Endothelial cell of umbilical vein (primary cell): ENCODE data around the gene DGCR8. TPM values are rescaled to one million over a fixed set of nuclear protein-coding genes. Genes with fewer than 3 reads are reported as not detected.

Experiments
- BruUV-seq: library from RNA; stranded (reverse); fragments of 400-500 nt; replicated peaks from 2 replicates; lab custom pipeline; 2021; lab: Mats Ljungman, UMichigan
- CTCF ChIA-PET: fragments of 300-600, 350-600 bp; sonication (Branson Sonifier 250); formaldehyde crosslinking; loops from one replicate; lab custom pipeline; 2021; ENCODE audit warnings: antibody characterized with exemption, inconsistent platforms; lab: Charles Lee
- POLR2A ChIA-PET: fragments of 300-600, 350-600 bp; sonication (Branson Sonifier 250); formaldehyde crosslinking; loops from one replicate; lab custom pipeline; 2021; ENCODE audit warnings: antibody characterized with exemption, inconsistent platforms; lab: Charles Lee
- DNase-seq: peaks from one replicate; pipeline ENCODE4 v3.0.0-alpha.2; 2011; ENCODE audit warnings: low read depth, low spot score
- FAIRE-seq: peaks from 2 replicates; lab custom pipeline; 2011; peaks lifted over from hg19 to GRCh38; lab: Jason Lieb, UNC
- H2AFZ ChIP-seq: 2 replicates; pipeline ENCODE4 v1.6.0; 2012; ENCODE audit warnings: low read depth, low read length, control low read depth, inconsistent platforms
- H3K27ac ChIP-seq: 2 replicates; pipeline ENCODE4 v1.5.1; 2011; ENCODE audit warnings: low read depth, mild to moderate bottlenecking, control low read depth, low read length, moderate library complexity; ENCODE audit not compliant: insufficient read depth
- H3K27me3 ChIP-seq, 2 experiments: 2 replicates each; pipeline versions ENCODE4 v1.6.0 to v1.6.1; 2011; ENCODE audit warnings: low read length in 2 of 2, mixed read lengths in 1 of 2; ENCODE audit not compliant: control insufficient read depth in 2 of 2, insufficient read depth in 2 of 2
- H3K36me3 ChIP-seq, 2 experiments: 2 replicates in 1 of 2; 3 replicates in 1 of 2; pipeline ENCODE4 v1.5.1; 2011; ENCODE audit warnings: low read length in 2 of 2, mild to moderate bottlenecking in 1 of 2, moderate library complexity in 1 of 2; ENCODE audit not compliant: control insufficient read depth in 2 of 2, insufficient read depth in 2 of 2; ENCODE audit errors: extremely low read depth in 1 of 2
- H3K4me1 ChIP-seq: 3 replicates; pipeline ENCODE4 v1.5.1; 2011; ENCODE audit warnings: mild to moderate bottlenecking, low read length; ENCODE audit not compliant: control insufficient read depth, insufficient read depth; ENCODE audit errors: extremely low read depth
- H3K4me2 ChIP-seq: 2 replicates; pipeline ENCODE4 v1.6.1; 2011; ENCODE audit warnings: low read length, control low read depth, mixed read lengths; ENCODE audit not compliant: insufficient read depth
- H3K4me3 ChIP-seq, 3 experiments: fragments of 200-600 bp in 1 of 3; sonication (generic), shearing (Covaris generic) in 1 of 3; replicated peaks in 1 of 3; 2 replicates each; pipeline ENCODE4 v1.5.1; 2011 to 2016; ENCODE audit warnings: control low read depth in 3 of 3, low read length in 3 of 3, mild to moderate bottlenecking in 2 of 3, inconsistent platforms in 1 of 3, low read depth in 1 of 3, moderate library complexity in 1 of 3; ENCODE audit not compliant: insufficient read depth in 1 of 3
- H3K79me2 ChIP-seq: 2 replicates; pipeline ENCODE4 v1.6.0; 2012; ENCODE audit warnings: low read length, inconsistent platforms; ENCODE audit not compliant: control insufficient read depth, insufficient read depth
- H3K9ac ChIP-seq: replicated peaks from 2 replicates; pipeline ENCODE3; 2011; ENCODE audit warnings: low read length, control low read depth; ENCODE audit not compliant: insufficient read depth; ENCODE audit errors: extremely low read depth
- H3K9me1 ChIP-seq: replicated peaks from 3 replicates; pipeline ENCODE4 v1.6.0; 2011; ENCODE audit warnings: mild to moderate bottlenecking, low read length; ENCODE audit not compliant: control insufficient read depth, insufficient read depth; ENCODE audit errors: extremely low read depth
- H3K9me3 ChIP-seq: replicated peaks from 2 replicates; pipeline ENCODE4 v1.5.1; 2012; ENCODE audit warnings: low read length, inconsistent platforms; ENCODE audit not compliant: control insufficient read depth, insufficient read depth
- H4K20me1 ChIP-seq: replicated peaks from 2 replicates; pipeline ENCODE3; 2011; ENCODE audit warnings: mild to moderate bottlenecking, low read length; ENCODE audit not compliant: control insufficient read depth, insufficient read depth; ENCODE audit errors: extremely low read depth
- CTCF ChIP-seq, 2 donors: IDR thresholded peaks; 1 replicate in 1 of 2; 2 replicates in 1 of 2; pipeline ENCODE4 v1.5.1; 2011; ENCODE audit warnings: low read length in 2 of 2, mild to moderate bottlenecking in 2 of 2, moderate library complexity in 2 of 2, control low read depth in 1 of 2, inconsistent platforms in 1 of 2, low read depth in 1 of 2; ENCODE audit not compliant: insufficient read depth in 1 of 2; ENCODE audit errors: extremely low read depth in 1 of 2
- EZH2 ChIP-seq: IDR thresholded peaks from 2 replicates; pipeline ENCODE4 v1.6.1; 2012; ENCODE audit warnings: borderline replicate concordance, low read depth, mild to moderate bottlenecking, moderate library complexity, low read length, inconsistent platforms; ENCODE audit not compliant: severe bottlenecking
- FOS ChIP-seq: IDR thresholded peaks from 2 replicates; pipeline ENCODE4 v1.6.1; 2011; ENCODE audit warnings: mild to moderate bottlenecking, low read length, moderate library complexity, borderline replicate concordance; ENCODE audit not compliant: insufficient read depth
- GATA2 ChIP-seq: IDR thresholded peaks from 2 replicates; pipeline ENCODE4 v1.7.0; 2011; ENCODE audit warnings: low read depth, mild to moderate bottlenecking, moderate library complexity, mixed read lengths, low read length; ENCODE audit not compliant: insufficient read length, insufficient read depth
- JUN ChIP-seq: IDR thresholded peaks from 2 replicates; pipeline ENCODE4 v1.6.1; 2011; ENCODE audit warnings: borderline replicate concordance, low read depth; ENCODE audit not compliant: insufficient read length, insufficient read depth
- MAX ChIP-seq: IDR thresholded peaks from 2 replicates; pipeline ENCODE4 v1.6.1; 2011; ENCODE audit not compliant: insufficient read depth, insufficient read length
- MYC ChIP-seq: IDR thresholded peaks from one replicate; pipeline ENCODE4 v1.6.1; 2011; ENCODE audit warnings: mild to moderate bottlenecking, low read depth, low read length
- POLR2A ChIP-seq: IDR thresholded peaks from 2 replicates; pipeline ENCODE4 v1.6.1; 2012; ENCODE audit warnings: low read depth, mild to moderate bottlenecking, control low read depth, low read length
- POLR2AphosphoS5 ChIP-seq: IDR thresholded peaks from 2 replicates; pipeline ENCODE4 v1.6.1; 2012; ENCODE audit warnings: low read depth, mild to moderate bottlenecking, control low read depth, low read length, moderate library complexity; ENCODE audit not compliant: insufficient read depth
- dilution Hi-C: fragments of 300-500 bp; cut with MboI; formaldehyde crosslinking; loops from one replicate; pipeline ENCODE4 v1.15.0; 2019; ENCODE audit warnings: low sequenced_read_pairs; ENCODE audit not compliant: extremely low pct_ligation_motif_present
- intact Hi-C: fragments of 100-400 bp; cut with micrococcal nuclease; formaldehyde crosslinking; loops from one replicate; pipeline ENCODE4 v1.10.0; 2022
- polyA plus RNA-seq, 4 experiments: library from polyadenylated mRNA; depleted of rRNA in 3 of 4; stranded (reverse) in 3 of 4; unstranded in 1 of 4; fragments of >200 nt; gene quantifications; 2 replicates each; pipeline versions ENCODE4 v1.2.1 to v1.2.3, GENCODE V29; 2011 to 2012; ENCODE audit warnings: missing spikeins in 1 of 4
- total RNA-seq: library from RNA; stranded (reverse); gene quantifications from 2 replicates; pipeline ENCODE4 v1.2.3, GENCODE V29; 2021

DGCR8 gene
- total and polyA plus RNA-seq, 2 donors (not counting 3 experiments of a cell fraction or from before 2014, with no cell fraction given) = 32.7 to 64.2 TPM

GRCh38 chr22:20040327-20041200 lies 39.5 kb upstream of the DGCR8 start:
- TF ChIP-seq CTCF (IDR thresholded peaks at IDR 0.05; ENCODE audit: extremely low read depth in 1 of 2, insufficient read depth in 1 of 2, low read depth in 1 of 2, low read length in 2 of 2) = no peak
- TF ChIP-seq EZH2 = no peak
- TF ChIP-seq FOS = no peak
- TF ChIP-seq GATA2 = no peak
- TF ChIP-seq POLR2A = no peak
- TF ChIP-seq JUN = no peak
- no peak for TF ChIP-seq MYC
- no peak for TF ChIP-seq MAX
- TF ChIP-seq POLR2AphosphoS5 = no peak
- Histone ChIP-seq H3K9ac (no peak overlapping the region), H3K4me1 (no peaks in the 10 kb centered on the region), H2AFZ (no peak overlapping the region), H3K27me3 (no peaks in the 10 kb centered on the region), H3K79me2 (no peaks in the 10 kb centered on the region), H3K9me3 (no peaks in the 10 kb centered on the region), H3K36me3 (peaks cover 0 to 19% of the 10 kb centered on the region in 2 experiments), H4K20me1 (no peaks in the 10 kb centered on the region), H3K4me2 (no peak overlapping the region), H3K9me1 (no peaks in the 10 kb centered on the region), H3K4me3 (no peak overlapping the region), H3K27ac (no peak overlapping the region)
- no peak for FAIRE-seq
- BruUV-seq = no TSS peak
- dilution Hi-C loops (no loop called here), intact Hi-C loops (no loop called here)
- POLR2A ChIA-PET = no interaction called here
- CTCF ChIA-PET = no interaction called here
- DNase-seq = no peak
